ENCODE measurements around the gene NAV1.

DNA sequence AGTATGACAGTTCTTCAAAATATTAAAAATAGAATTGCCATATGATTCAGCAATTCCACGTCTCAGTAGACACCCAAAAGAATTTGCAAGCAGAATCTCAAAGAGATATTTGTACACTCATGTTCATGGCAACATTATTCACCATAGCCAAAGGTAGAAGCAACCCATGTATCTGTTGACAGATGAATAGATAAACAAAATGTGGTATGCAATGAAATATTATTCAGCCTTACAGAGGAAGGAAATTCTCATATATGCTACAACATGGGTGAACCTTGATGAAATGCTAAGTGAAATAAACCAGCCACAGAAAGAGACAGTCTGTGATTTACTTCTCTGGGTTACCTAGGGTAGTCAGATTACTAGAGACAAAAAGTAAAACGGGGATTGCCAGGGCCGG lies 47.0 kb downstream of the NAV1 start:
- TF ChIP-seq GATA2 (IDR thresholded peaks at IDR 0.05; ENCODE audit: low read depth, low read length): no peak
- no peak for TF ChIP-seq GATA3 (IDR thresholded peaks at IDR 0.05; ENCODE audit: low read depth, low read length)
